ENCODE results near the gene NUAK1.

NUAK1 gene

DNA sequence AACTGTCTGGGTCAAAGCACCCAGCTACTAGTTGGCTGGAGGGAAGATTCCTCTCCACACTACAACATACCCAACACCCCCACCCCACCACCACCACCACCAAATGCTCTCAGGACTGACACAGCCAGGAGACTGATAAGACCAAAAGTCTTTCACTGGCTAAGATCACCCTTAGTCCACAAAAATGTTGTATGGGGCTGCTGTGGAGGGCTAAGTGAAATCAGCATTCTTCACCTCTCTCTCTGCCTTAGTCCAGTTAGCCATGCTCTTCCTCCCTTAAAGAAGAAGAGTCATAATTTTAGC is 106.2 kb downstream of the NUAK1 start (continued):
- TF ChIP-seq, protein P1, sequence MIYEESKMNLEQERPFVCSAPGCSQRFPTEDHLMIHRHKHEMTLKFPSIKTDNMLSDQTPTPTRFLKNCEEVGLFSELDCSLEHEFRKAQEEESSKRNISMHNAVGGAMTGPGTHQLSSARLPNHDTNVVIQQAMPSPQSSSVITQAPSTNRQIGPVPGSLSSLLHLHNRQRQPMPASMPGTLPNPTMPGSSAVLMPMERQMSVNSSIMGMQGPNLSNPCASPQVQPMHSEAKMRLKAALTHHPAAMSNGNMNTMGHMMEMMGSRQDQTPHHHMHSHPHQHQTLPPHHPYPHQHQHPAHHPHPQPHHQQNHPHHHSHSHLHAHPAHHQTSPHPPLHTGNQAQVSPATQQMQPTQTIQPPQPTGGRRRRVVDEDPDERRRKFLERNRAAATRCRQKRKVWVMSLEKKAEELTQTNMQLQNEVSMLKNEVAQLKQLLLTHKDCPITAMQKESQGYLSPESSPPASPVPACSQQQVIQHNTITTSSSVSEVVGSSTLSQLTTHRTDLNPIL (CRISPR knock-in tag; IDR thresholded peaks at IDR 0.05; ENCODE audit: low read depth): no peak
- no peak for TF ChIP-seq ESRRG (CRISPR knock-in tag; IDR thresholded peaks at IDR 0.05)
- no peak for TF ChIP-seq ISL1 (CRISPR knock-in tag; IDR thresholded peaks at IDR 0.05)
- no peak for TF ChIP-seq ZFP3 (CRISPR knock-in tag; IDR thresholded peaks at IDR 0.05)
- TF ChIP-seq GLIS3 (CRISPR knock-in tag; IDR thresholded peaks at IDR 0.05): no peak
- TF ChIP-seq BACH2 (CRISPR knock-in tag; IDR thresholded peaks at IDR 0.05; ENCODE audit: borderline replicate concordance): no peak

- TF ChIP-seq TOX (CRISPR knock-in tag; IDR thresholded peaks at IDR 0.05; ENCODE audit: borderline replicate concordance) (no peak), OSR1 (CRISPR knock-in tag; IDR thresholded peaks at IDR 0.05) (no peak)
- ATAC-seq: no peak
Measured at GRCh38 chr12:106031761-106032622, 106.8 kb downstream of the NUAK1 start.

DNA sequence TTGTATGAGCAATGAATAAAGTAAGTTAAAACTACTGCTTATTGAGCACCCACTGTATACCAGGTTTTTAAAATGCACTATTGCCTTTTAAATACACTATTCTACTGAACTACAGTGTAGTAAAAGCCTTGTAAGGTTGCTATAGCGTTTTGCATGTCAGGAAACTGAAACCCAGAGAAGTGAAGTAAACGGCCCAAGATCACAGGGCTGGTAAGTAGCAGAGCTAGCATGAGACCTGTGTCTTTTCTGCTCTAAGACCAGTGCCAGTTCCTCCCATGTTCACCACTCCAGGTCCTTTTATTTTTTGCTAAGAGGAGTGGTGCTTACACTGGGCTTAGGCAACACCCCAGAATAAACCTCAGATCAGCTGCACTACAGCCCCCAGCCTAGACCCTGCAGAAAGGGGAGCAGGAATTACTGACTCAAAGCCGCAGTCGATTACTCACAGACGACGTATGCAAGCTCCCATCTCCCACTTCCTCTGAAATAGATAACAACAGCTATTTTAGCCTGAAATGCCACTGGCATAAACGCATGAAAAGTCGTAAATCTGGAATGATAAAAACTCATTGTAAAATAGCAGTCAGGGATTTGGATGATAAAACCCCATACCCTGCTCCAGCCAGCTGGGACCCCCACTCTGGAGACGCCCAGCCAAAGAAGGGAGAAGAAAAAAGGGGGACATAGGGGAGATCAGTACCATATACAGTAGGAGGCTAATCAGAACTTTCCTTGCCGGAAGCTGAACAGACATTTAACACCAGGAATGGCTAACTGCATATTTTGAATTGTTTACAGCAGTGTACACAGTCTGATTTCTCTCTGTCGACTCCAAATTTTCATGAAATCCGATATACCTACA is 108.3 kb downstream of the NUAK1 start:
- peak; percentile 91 for ATAC-seq
- TF ChIP-seq ISL1 (CRISPR knock-in tag; IDR thresholded peaks at IDR 0.05): peak; percentile 80
- TF ChIP-seq, protein P2, sequence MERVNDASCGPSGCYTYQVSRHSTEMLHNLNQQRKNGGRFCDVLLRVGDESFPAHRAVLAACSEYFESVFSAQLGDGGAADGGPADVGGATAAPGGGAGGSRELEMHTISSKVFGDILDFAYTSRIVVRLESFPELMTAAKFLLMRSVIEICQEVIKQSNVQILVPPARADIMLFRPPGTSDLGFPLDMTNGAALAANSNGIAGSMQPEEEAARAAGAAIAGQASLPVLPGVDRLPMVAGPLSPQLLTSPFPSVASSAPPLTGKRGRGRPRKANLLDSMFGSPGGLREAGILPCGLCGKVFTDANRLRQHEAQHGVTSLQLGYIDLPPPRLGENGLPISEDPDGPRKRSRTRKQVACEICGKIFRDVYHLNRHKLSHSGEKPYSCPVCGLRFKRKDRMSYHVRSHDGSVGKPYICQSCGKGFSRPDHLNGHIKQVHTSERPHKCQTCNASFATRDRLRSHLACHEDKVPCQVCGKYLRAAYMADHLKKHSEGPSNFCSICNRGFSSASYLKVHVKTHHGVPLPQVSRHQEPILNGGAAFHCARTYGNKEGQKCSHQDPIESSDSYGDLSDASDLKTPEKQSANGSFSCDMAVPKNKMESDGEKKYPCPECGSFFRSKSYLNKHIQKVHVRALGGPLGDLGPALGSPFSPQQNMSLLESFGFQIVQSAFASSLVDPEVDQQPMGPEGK (CRISPR knock-in tag; IDR thresholded peaks at IDR 0.05; ENCODE audit: borderline replicate concordance): peak; percentile 64; the same call in 1 of the 2 replicates
- TF ChIP-seq ESRRG (CRISPR knock-in tag; IDR thresholded peaks at IDR 0.05): no peak
- no peak for TF ChIP-seq ZNF8 (CRISPR knock-in tag; IDR thresholded peaks at IDR 0.05)
- TF ChIP-seq PPARA (CRISPR knock-in tag; IDR thresholded peaks at IDR 0.05; ENCODE audit: borderline replicate concordance): no peak
- TF ChIP-seq, protein P1 (CRISPR knock-in tag; IDR thresholded peaks at IDR 0.05; ENCODE audit: low read depth): peak; percentile 64; the same call in 1 of the 2 replicates
- no peak for TF ChIP-seq OSR1 (CRISPR knock-in tag; IDR thresholded peaks at IDR 0.05)
- no peak for TF ChIP-seq GLIS3 (CRISPR knock-in tag; IDR thresholded peaks at IDR 0.05)
- no peak for TF ChIP-seq TCF4 (CRISPR knock-in tag; IDR thresholded peaks at IDR 0.05; ENCODE audit: borderline replicate concordance)
- no peak for TF ChIP-seq ZNF70 (CRISPR knock-in tag; IDR thresholded peaks at IDR 0.05)
- no peak; the same call in 1 of the 2 replicates for TF ChIP-seq CSDC2 (CRISPR knock-in tag; IDR thresholded peaks at IDR 0.05)

DNA sequence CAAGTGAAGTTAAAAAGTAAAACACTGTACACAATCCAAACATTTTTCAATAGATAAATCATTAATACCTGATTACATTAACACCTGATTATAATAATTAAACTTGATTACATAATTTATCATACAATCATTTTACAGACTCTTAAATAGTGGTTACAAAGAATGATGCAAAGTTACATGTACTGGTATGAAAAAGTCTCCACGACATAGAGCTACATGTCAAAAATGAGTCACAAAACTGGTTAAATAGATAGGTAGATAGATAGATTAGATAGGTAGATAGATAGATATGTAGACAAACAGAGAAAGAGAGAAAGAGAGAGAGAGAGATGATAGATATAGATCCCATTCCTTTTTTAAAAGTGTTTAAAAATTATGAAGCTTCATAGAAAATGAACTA is 109.2 kb downstream of the NUAK1 start:
- ATAC-seq: no peak
- TF ChIP-seq ARNTL (CRISPR knock-in tag; IDR thresholded peaks at IDR 0.05; ENCODE audit: borderline replicate concordance, low read depth): no peak

GRCh38 chr12:106027911-106028310 is 110.8 kb downstream of the NUAK1 start:
- TF ChIP-seq BACH2 (CRISPR knock-in tag; IDR thresholded peaks at IDR 0.05; ENCODE audit: borderline replicate concordance) (no peak), ZC3H10 (CRISPR knock-in tag; IDR thresholded peaks at IDR 0.05) (no peak), ISL1 (CRISPR knock-in tag; IDR thresholded peaks at IDR 0.05) (no peak), ZNF565 (CRISPR knock-in tag; conservative IDR thresholded peaks at IDR 0.05; ENCODE audit: low read depth) (no peak), CSDC2 (CRISPR knock-in tag; IDR thresholded peaks at IDR 0.05) (no peak), ZNF70 (CRISPR knock-in tag; IDR thresholded peaks at IDR 0.05) (no peak), TSHZ2 (CRISPR knock-in tag; IDR thresholded peaks at IDR 0.05) (no peak), RARB (CRISPR knock-in tag; IDR thresholded peaks at IDR 0.05) (no peak), OSR1 (CRISPR knock-in tag; IDR thresholded peaks at IDR 0.05) (no peak)
- TF ChIP-seq, protein P3, sequence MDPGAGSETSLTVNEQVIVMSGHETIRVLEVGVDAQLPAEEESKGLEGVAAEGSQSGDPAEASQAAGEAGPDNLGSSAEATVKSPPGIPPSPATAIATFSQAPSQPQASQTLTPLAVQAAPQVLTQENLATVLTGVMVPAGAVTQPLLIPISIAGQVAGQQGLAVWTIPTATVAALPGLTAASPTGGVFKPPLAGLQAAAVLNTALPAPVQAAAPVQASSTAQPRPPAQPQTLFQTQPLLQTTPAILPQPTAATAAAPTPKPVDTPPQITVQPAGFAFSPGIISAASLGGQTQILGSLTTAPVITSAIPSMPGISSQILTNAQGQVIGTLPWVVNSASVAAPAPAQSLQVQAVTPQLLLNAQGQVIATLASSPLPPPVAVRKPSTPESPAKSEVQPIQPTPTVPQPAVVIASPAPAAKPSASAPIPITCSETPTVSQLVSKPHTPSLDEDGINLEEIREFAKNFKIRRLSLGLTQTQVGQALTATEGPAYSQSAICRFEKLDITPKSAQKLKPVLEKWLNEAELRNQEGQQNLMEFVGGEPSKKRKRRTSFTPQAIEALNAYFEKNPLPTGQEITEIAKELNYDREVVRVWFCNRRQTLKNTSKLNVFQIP (CRISPR knock-in tag; IDR thresholded peaks at IDR 0.05; ENCODE audit: borderline replicate concordance, low read depth): no peak
- TF ChIP-seq, protein P4, sequence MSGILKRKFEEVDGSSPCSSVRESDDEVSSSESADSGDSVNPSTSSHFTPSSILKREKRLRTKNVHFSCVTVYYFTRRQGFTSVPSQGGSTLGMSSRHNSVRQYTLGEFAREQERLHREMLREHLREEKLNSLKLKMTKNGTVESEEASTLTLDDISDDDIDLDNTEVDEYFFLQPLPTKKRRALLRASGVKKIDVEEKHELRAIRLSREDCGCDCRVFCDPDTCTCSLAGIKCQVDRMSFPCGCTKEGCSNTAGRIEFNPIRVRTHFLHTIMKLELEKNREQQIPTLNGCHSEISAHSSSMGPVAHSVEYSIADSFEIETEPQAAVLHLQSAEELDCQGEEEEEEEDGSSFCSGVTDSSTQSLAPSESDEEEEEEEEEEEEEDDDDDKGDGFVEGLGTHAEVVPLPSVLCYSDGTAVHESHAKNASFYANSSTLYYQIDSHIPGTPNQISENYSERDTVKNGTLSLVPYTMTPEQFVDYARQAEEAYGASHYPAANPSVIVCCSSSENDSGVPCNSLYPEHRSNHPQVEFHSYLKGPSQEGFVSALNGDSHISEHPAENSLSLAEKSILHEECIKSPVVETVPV (CRISPR knock-in tag; IDR thresholded peaks at IDR 0.05): no peak
- no peak for ATAC-seq

Data from SK-N-SH treated with all-trans-retinoic acid at 6 μM for 48 hours (cell line).